Stimulated activated CD8-positive, alpha-beta memory T cell treated with anti-CD3 and anti-CD28 coated beads, Interleukin-12 subunit alpha, Interleukin-12 subunit beta, amount 100 ng/mL, for 24 hours (primary cell): ENCODE data around the gene ESYT2.
"Not testable (repeated sequence)": the region's sequence is repeated elsewhere in the genome, so short reads cannot be mapped to it uniquely, and the experiment has no call there.

Experiments
- DNase-seq: peaks from one replicate; pipeline ENCODE4 v3.0.0-alpha.2; 2020; ENCODE audit errors: extremely low read depth

The ESYT2 gene

DNA sequence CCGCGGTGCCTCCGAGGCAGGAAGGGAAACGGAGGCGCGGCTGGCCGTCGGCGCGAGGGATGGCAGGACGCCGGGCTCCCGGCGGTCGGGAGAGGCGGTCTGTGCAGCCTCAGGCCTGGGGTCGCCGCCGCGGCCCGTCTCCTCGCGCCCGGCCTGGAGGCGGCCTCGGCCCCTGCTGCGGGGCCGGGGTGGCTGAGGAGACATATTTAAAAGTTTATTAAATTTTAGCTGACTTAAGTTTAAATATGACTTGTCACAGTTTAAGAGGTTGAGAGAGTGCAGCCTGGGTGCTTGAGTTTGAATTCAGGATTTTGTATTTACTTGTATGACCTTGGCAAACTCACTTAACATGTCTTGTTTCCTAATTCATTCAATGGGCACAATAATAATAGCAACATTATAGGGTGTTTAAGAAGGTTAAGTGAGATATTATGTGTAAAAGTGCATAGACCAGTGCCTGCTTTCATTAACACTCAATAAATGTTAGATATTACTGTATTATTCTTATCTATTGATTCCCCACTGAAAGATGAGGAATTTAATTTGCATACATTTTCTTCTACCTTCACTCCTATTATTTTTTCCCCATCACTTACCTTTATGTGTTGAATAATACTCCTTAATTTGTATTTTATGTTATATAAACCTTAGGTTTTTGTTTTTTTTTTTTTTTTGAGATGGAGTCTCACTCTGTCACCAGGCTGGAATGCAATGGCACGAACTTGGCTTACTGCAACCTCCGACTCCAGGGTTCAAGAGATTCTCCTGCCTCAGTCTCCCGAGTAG lies 27.8 kb upstream of the ESYT2 start:
- no peak for DNase-seq

DNA sequence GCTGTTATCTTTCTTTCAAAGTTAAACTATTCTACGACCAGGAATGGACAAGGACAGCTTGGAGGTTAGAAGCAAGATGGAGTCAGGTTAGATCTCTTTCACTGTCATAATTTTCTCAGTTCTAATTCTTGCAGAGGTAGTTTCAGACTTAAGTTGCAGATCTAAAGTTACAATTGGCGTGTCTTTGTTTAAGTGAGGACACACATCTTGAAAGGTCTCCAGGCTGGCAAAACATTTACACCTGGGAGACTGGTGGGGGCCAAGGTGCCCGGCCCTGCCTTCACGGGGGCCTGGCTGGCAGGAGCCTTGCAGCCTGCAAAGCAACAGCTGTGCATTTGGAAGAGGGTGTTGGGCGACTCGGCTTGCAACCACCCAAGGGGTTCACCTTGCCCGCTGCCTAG lies 25.4 kb upstream of the ESYT2 start:
- no peak for DNase-seq

- DNase-seq, result no peak
These were observed 21.3 kb upstream of the ESYT2 start for GRCh38 chr7:158850545-158851102.

- no peak for DNase-seq
These were observed 20.6 kb upstream of the ESYT2 start for GRCh38 chr7:158849768-158850544.

DNA sequence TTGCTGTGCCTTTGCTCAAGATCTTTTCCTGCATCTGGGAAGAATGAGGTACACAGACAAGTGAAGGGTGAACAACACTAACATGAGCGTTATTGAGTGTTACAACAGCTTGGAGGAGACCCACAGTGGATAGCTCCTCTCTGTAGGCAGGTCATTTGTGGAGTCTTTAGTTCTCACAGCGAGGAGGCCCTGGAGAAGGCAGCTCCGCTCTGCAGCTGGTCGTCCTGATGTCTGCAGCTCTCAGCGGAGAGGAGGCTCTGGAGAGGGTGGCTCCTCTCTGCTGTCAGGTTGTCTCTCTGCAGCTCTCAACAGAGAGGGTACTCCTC lies 20.1 kb upstream of the ESYT2 start:
- DNase-seq, result no peak

GRCh38 chr7:158847451-158847866 lies 18.1 kb upstream of the ESYT2 start:
- no peak for DNase-seq

DNA sequence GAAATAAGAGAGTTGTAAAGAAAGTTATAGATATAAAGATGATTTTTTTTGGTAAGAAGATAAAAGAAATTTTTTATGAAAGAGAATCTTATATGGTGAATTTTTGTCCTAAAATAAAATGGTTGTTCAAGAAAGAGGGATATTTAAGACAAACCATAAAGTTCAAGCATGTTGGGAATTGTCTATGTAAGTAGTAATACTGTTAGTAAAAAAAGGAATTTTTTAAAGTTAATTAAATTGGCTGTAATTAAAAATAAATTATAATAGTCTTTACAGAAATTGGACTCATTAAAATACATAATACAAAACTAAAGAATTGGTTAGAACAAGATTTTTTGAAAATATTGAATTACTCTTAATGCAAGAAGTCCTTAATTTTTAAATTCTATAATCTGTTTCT lies 17.0 kb upstream of the ESYT2 start:
- no peak for DNase-seq

- no peak for DNase-seq
These were observed 14.5 kb upstream of the ESYT2 start for GRCh38 chr7:158843771-158844170.

DNA sequence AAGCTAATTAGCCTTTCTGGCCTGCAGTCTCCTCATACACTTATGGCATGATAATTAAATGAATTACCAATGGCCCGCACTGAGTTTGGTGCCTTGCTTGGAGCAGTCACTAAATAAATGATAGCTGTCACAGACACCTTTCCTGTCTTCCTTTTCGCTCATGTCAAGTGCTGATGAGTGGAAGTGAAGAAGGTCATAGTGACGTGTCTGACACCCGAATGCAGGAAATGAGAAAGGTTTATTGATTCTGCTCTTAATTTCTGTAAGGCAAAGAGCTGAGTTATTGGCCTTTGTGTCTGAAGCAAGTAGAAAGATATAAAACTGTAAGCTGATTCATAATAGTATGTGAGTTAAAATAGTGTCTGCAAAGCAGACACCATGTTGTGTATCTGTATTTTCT lies 13.2 kb upstream of the ESYT2 start:
- DNase-seq, result no peak

- no peak for DNase-seq
These were observed 11.3 kb upstream of the ESYT2 start for GRCh38 chr7:158840604-158841003.

- not testable (repeated sequence) for DNase-seq
These were observed 9.9 kb upstream of the ESYT2 start for GRCh38 chr7:158839177-158839576.

DNA sequence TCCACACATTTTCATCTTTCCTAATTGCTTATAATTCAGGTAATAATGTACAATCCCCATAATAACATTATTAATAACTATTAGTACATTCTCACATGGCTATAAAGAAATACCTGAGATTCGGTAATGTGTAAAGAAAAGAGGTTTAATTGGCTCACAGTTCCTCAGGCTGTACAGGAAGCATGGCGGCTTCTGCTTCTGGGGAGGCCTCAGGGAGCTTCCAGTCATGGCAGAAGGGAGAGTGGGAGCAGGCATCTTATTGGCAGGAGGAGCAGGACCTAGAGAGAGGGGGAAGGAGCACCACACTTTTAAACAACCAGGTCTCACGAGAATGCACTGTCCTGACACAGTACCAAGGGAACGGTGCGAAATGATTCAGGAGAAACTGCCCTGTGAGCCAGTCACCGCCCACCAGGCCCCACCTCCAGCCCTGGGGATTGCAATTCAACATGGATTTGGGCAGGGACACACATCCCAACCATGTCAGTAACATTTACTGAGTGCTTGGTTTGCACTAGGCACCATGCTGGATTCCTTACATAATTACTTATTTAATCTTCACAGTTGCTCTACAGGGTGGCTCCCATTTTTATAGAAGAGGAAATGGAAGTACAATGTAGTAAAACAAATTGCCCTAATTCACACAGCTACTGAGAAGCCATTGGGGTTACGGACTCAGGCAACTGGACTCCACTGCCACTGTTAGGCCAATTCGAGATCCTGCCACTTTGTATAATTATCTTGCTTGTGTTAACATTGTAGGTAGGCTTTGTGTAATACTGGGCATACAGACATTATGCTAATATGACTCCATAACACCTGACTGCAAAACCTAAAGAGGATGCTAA lies 8.7 kb upstream of the ESYT2 start:
- DNase-seq, result no peak

- no peak for DNase-seq
These were observed 7.4 kb upstream of the ESYT2 start for GRCh38 chr7:158836692-158837091.

GRCh38 chr7:158834878-158835784 lies 5.8 kb upstream of the ESYT2 start:
- DNase-seq, result no peak

GRCh38 chr7:158832994-158833393 lies 3.7 kb upstream of the ESYT2 start:
- no peak for DNase-seq

- no peak for DNase-seq
These were observed 2.4 kb upstream of the ESYT2 start for GRCh38 chr7:158831738-158832091.

GRCh38 chr7:158830211-158830723 lies 958 bp upstream of the ESYT2 start:
- DNase-seq, result no peak

DNA sequence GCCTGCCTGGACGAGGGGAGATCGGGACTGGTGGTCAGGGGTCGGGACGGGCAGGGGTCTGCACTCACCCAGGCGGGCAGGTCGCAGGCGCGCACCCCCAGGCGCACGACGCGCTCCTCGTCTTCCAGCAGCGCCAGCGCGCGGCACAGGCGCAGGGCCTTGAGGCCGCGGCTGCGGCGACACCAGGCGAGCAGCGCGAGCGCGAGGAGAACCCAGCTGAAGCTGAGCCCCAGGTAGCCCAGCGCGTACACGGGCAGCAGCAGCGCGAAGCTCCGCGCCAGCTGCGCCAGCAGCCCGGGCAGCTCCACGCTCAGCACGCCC lies 328 bp downstream of the ESYT2 start:
- no peak for DNase-seq

DNA sequence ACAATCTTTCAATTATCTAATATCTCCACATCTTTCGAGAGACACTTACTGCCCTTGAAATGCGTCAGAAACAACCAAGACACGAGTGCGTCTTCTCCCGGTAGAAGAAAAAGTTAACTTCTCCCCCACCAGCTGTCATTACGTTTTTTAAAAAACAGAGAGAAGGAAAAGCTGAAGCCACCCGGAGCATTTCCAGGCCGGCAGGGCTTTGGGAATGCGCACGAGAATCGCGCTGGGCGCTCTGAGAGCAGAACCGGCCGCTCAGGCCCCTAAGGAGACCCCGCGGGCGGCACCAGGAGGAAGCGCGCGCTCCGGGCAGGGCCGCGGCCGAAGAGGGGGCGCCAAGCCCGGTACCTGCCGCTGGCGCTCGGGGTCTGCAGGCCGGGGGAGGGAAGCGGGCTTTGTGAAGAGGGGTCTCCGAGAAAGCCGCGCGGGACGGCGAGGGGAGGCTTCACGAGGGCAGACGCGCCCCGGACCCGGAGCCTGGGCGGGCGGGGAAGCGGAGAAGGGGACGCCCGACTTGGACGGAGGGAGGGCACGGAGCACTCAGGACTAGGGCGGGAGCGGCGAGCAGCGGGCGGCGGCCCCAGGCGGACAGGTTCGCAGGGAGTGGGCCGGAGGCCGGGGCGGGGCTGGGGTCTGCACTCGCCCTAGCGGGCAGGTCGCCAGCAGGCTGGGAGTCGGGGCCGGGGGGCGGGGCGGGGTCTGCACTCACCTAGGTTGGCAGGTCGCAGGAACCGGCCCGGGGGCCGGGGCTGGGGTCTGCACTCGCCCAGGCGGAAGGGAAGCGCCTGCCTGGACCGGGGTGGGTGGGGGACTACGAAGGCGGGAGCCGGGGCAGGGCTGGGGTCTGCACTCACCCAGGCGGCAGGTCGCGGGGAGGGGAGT lies 932 bp downstream of the ESYT2 start:
- DNase-seq, result no peak
